Measurements from ENCODE around the gene DPP6. TPM values are rescaled to one million over a fixed set of nuclear protein-coding genes. Genes with fewer than 3 reads are reported as not detected.

The DPP6 gene
- total RNA-seq, 2 experiments from 2014 or later = not detected

- ChIA-PET POLR2A (no interaction called here), CTCF (no interaction called here)
- H3K4me1 ChIP-seq (ENCODE audit: insufficient read depth, low read length) = no peaks in the 10 kb centered on the region
- H3K4me1 Mint-ChIP-seq (ENCODE audit: low read depth) = no peaks in the 10 kb centered on the region
- H3K9me3 ChIP-seq (ENCODE audit: control insufficient read depth in 1 of 2, insufficient read depth in 1 of 2, low read length in 2 of 2) = peaks cover 0 to 22% of the 10 kb centered on the region in 2 experiments
- peaks cover 9% of the 10 kb centered on the region for H3K9me3 Mint-ChIP-seq
- no peak overlapping the region for H3K27ac Mint-ChIP-seq
- DNase-seq = no peak
- H3K36me3 Mint-ChIP-seq (ENCODE audit: low read depth) = no peaks in the 10 kb centered on the region
- no peaks in the 10 kb centered on the region for H3K27me3 ChIP-seq (ENCODE audit: control insufficient read depth in 1 of 2, insufficient read depth in 2 of 2, low read length in 2 of 2)
- H3K4me3 ChIP-seq (ENCODE audit: low read length) = no peak overlapping the region
- H3K4me3 Mint-ChIP-seq = no peak overlapping the region
- H3K27me3 Mint-ChIP-seq = no peaks in the 10 kb centered on the region
- no peak for TF ChIP-seq CTCF (IDR thresholded peaks at IDR 0.05)
- H3K27ac ChIP-seq (ENCODE audit: low read depth in 1 of 2, low read length in 2 of 2) = no peak overlapping the region
- no peaks in the 10 kb centered on the region for H3K36me3 ChIP-seq (ENCODE audit: insufficient read depth, low read length)
- no peak for ATAC-seq (ENCODE audit: poor library complexity)
- intact Hi-C loops (cut with DNase I, micrococcal nuclease) = no loop called here
Measured at GRCh38 chr7:154364170-154364569, 312.0 kb downstream of the DPP6 start.

- intact Hi-C loops (cut with DNase I, micrococcal nuclease) = no loop called here
- TF ChIP-seq CTCF (IDR thresholded peaks at IDR 0.05) = no peak
- POLR2A ChIA-PET = no interaction called here
- no peak overlapping the region for H3K4me3 ChIP-seq (ENCODE audit: low read length)
- H3K27me3 ChIP-seq (ENCODE audit: control insufficient read depth in 1 of 2, insufficient read depth in 2 of 2, low read length in 2 of 2) = no peaks in the 10 kb centered on the region
- no peaks in the 10 kb centered on the region for H3K36me3 Mint-ChIP-seq (ENCODE audit: low read depth)
- H3K4me1 ChIP-seq (ENCODE audit: insufficient read depth, low read length) = no peaks in the 10 kb centered on the region
- no peak overlapping the region for H3K27ac Mint-ChIP-seq
- no peaks in the 10 kb centered on the region for H3K27me3 Mint-ChIP-seq
- H3K27ac ChIP-seq (ENCODE audit: low read depth in 1 of 2, low read length in 2 of 2) = no peak overlapping the region
- H3K4me1 Mint-ChIP-seq (ENCODE audit: low read depth) = no peaks in the 10 kb centered on the region
- no peak for ATAC-seq (ENCODE audit: poor library complexity)
- peaks cover 0 to 28% of the 10 kb centered on the region in 2 experiments for H3K9me3 ChIP-seq (ENCODE audit: control insufficient read depth in 1 of 2, insufficient read depth in 1 of 2, low read length in 2 of 2)
- no peaks in the 10 kb centered on the region for H3K36me3 ChIP-seq (ENCODE audit: insufficient read depth, low read length)
- no peak overlapping the region for H3K4me3 Mint-ChIP-seq
- peaks cover 2% of the 10 kb centered on the region for H3K9me3 Mint-ChIP-seq
- CTCF ChIA-PET = no interaction called here
- no peak for DNase-seq
Measured at GRCh38 chr7:154371424-154371823, 319.2 kb downstream of the DPP6 start.

- POLR2A ChIA-PET = no interaction called here
Measured at GRCh38 chr7:154372011-154372601, 319.9 kb downstream of the DPP6 start.

More at GRCh38 chr7:154372011-154372601, 319.9 kb downstream of the DPP6 start:
- no peak overlapping the region for H3K27ac ChIP-seq (ENCODE audit: low read depth in 1 of 2, low read length in 2 of 2)
- peaks cover 0 to 28% of the 10 kb centered on the region in 2 experiments for H3K9me3 ChIP-seq (ENCODE audit: control insufficient read depth in 1 of 2, insufficient read depth in 1 of 2, low read length in 2 of 2)
- Mint-ChIP-seq H3K27me3 (no peaks in the 10 kb centered on the region), H3K27ac (no peak overlapping the region), H3K4me1 (ENCODE audit: low read depth) (no peaks in the 10 kb centered on the region), H3K4me3 (no peak overlapping the region), H3K36me3 (ENCODE audit: low read depth) (no peaks in the 10 kb centered on the region), H3K9me3 (peaks cover 2% of the 10 kb centered on the region)
- CTCF ChIA-PET = no interaction called here
- intact Hi-C loops (cut with DNase I, micrococcal nuclease) = no loop called here
- DNase-seq = no peak
- no peak for TF ChIP-seq CTCF (IDR thresholded peaks at IDR 0.05)
- ATAC-seq (ENCODE audit: poor library complexity) = no peak
- H3K27me3 ChIP-seq (ENCODE audit: control insufficient read depth in 1 of 2, insufficient read depth in 2 of 2, low read length in 2 of 2) = no peaks in the 10 kb centered on the region
- H3K4me3 ChIP-seq (ENCODE audit: low read length) = no peak overlapping the region
- no peaks in the 10 kb centered on the region for H3K4me1 ChIP-seq (ENCODE audit: insufficient read depth, low read length)
- no peaks in the 10 kb centered on the region for H3K36me3 ChIP-seq (ENCODE audit: insufficient read depth, low read length)

Measured in CD4-positive, alpha-beta T cell (primary cell).